Measurements from ENCODE around the gene SAYSD1. TPM values are rescaled to one million over a fixed set of nuclear protein-coding genes. Genes with fewer than 3 reads are reported as not detected.
"Not testable (repeated sequence)": the region's sequence is repeated elsewhere in the genome, so short reads cannot be mapped to it uniquely, and the experiment has no call there.

The SAYSD1 gene
- 7.3 and 8.9 TPM in 2 replicates for total RNA-seq (2014; rRNA removed; shearing (Covaris generic))
- polyA plus RNA-seq (2015; cell fraction: cytosol; rRNA removed) = 7.5 and 10.4 TPM in 2 replicates
- 7.9 and 8.3 TPM in 2 replicates for polyA plus RNA-seq (2015; cell fraction: nucleus; rRNA removed)

- peak; percentile 87 for DNase-seq (ENCODE audit: low read depth)
These were observed at the start of gene SAYSD1 for GRCh38 chr6:39114704-39115599. Gene SAYSD1 (minus strand): TSS chr6:39115186. CDS start chr6:39115089, 97 bp downstream.

- DNase-seq (ENCODE audit: low read depth) = no peak
These were observed 42.5 kb upstream of the SAYSD1 start for GRCh38 chr6:39157511-39157910.

- DNase-seq (ENCODE audit: low read depth) = no peak
These were observed 41.8 kb upstream of the SAYSD1 start for GRCh38 chr6:39156801-39157200.

GRCh38 chr6:39154705-39155104 lies 39.7 kb upstream of the SAYSD1 start:
- no peak for DNase-seq (ENCODE audit: low read depth)

GRCh38 chr6:39153766-39154397 lies 38.9 kb upstream of the SAYSD1 start:
- DNase-seq (ENCODE audit: low read depth) = no peak

GRCh38 chr6:39152262-39152661 lies 37.3 kb upstream of the SAYSD1 start:
- no peak for DNase-seq (ENCODE audit: low read depth)

- no peak for DNase-seq (ENCODE audit: low read depth)
These were observed 36.2 kb upstream of the SAYSD1 start for GRCh38 chr6:39151211-39151610.

GRCh38 chr6:39144481-39145173 lies 29.6 kb upstream of the SAYSD1 start:
- DNase-seq (ENCODE audit: low read depth) = no peak

GRCh38 chr6:39143238-39143930 lies 28.4 kb upstream of the SAYSD1 start:
- DNase-seq (ENCODE audit: low read depth) = no peak

- DNase-seq (ENCODE audit: low read depth) = no peak
These were observed 25.7 kb upstream of the SAYSD1 start for GRCh38 chr6:39140556-39141167.

- DNase-seq (ENCODE audit: low read depth) = no peak
These were observed 22.3 kb upstream of the SAYSD1 start for GRCh38 chr6:39137245-39137644.

GRCh38 chr6:39136207-39136606 lies 21.2 kb upstream of the SAYSD1 start:
- DNase-seq (ENCODE audit: low read depth) = not testable (repeated sequence)

- DNase-seq (ENCODE audit: low read depth) = not testable (repeated sequence)
These were observed 19.8 kb upstream of the SAYSD1 start for GRCh38 chr6:39134761-39135160.

- DNase-seq (ENCODE audit: low read depth) = no peak
These were observed 15.7 kb upstream of the SAYSD1 start for GRCh38 chr6:39130691-39131090.

GRCh38 chr6:39128832-39129231 lies 13.8 kb upstream of the SAYSD1 start:
- no peak for DNase-seq (ENCODE audit: low read depth)

GRCh38 chr6:39128106-39128505 lies 13.1 kb upstream of the SAYSD1 start:
- no peak for DNase-seq (ENCODE audit: low read depth)

- DNase-seq (ENCODE audit: low read depth) = no peak
These were observed 9.1 kb upstream of the SAYSD1 start for GRCh38 chr6:39124114-39124513.

GRCh38 chr6:39118921-39119320 lies 3.9 kb upstream of the SAYSD1 start:
- DNase-seq (ENCODE audit: low read depth) = no peak

GRCh38 chr6:39114388-39114703 lies 640 bp downstream of the SAYSD1 start:
- DNase-seq (ENCODE audit: low read depth) = no peak

- DNase-seq (ENCODE audit: low read depth) = no peak
These were observed 1.2 kb downstream of the SAYSD1 start for GRCh38 chr6:39113788-39114187.

GRCh38 chr6:39111280-39111679 lies 3.7 kb downstream of the SAYSD1 start:
- DNase-seq (ENCODE audit: low read depth) = no peak
